ENCODE data around the gene S100A12.

The S100A12 gene

GRCh38 chr1:153364766-153365666 lies 10.4 kb downstream of the S100A12 start:
- TF ChIP-seq CTCF (IDR thresholded peaks at IDR 0.05): no peak
- Histone ChIP-seq H3K27ac (no peak overlapping the region), H3K4me3 (no peak overlapping the region)
- peak; percentile 60 for DNase-seq (ENCODE audit: low spot score)

GRCh38 chr1:153364156-153364555 lies 11.3 kb downstream of the S100A12 start:
- Histone ChIP-seq H3K4me3 (no peak overlapping the region), H3K27ac (no peak overlapping the region)
- peak; percentile 49 for DNase-seq (ENCODE audit: low spot score)
- TF ChIP-seq CTCF (IDR thresholded peaks at IDR 0.05): no peak

- Histone ChIP-seq H3K27ac (no peak overlapping the region), H3K4me3 (no peak overlapping the region)
- TF ChIP-seq CTCF (IDR thresholded peaks at IDR 0.05): no peak
- peak; percentile 57 for DNase-seq (ENCODE audit: low spot score)
These were observed 11.8 kb downstream of the S100A12 start for GRCh38 chr1:153363641-153364040.

GRCh38 chr1:153362187-153362775 lies 13.1 kb downstream of the S100A12 start:
- Histone ChIP-seq H3K27ac (no peak overlapping the region), H3K4me3 (no peak overlapping the region)
- TF ChIP-seq CTCF (IDR thresholded peaks at IDR 0.05): no peak
- DNase-seq (ENCODE audit: low spot score): peak; percentile 64

- peak; percentile 29 for DNase-seq (ENCODE audit: low spot score)
- Histone ChIP-seq H3K27ac (no peak overlapping the region), H3K4me3 (no peak overlapping the region)
- TF ChIP-seq CTCF (IDR thresholded peaks at IDR 0.05): no peak
These were observed 13.8 kb downstream of the S100A12 start for GRCh38 chr1:153361480-153362109.

- Histone ChIP-seq H3K4me3 (no peak overlapping the region), H3K27ac (no peak overlapping the region)
- TF ChIP-seq CTCF (IDR thresholded peaks at IDR 0.05): no peak
- DNase-seq (ENCODE audit: low spot score): peak; percentile 50
These were observed 14.6 kb downstream of the S100A12 start for GRCh38 chr1:153360592-153361479.
